Measurements from ENCODE around the gene CELF1.

Gene CELF1

GRCh38 chr11:47507563-47508239, 45.2 kb downstream of the CELF1 start:
- no peak for DNase-seq

GRCh38 chr11:47506795-47507562, 46.0 kb downstream of the CELF1 start:
- DNase-seq, result no peak

- DNase-seq, result no peak
Measured at GRCh38 chr11:47506373-47506772, 46.6 kb downstream of the CELF1 start.

- no peak for DNase-seq
Measured at GRCh38 chr11:47504910-47505309, 48.0 kb downstream of the CELF1 start.

GRCh38 chr11:47503227-47503626, 49.7 kb downstream of the CELF1 start:
- DNase-seq, result no peak

GRCh38 chr11:47502767-47503166, 50.2 kb downstream of the CELF1 start:
- DNase-seq, result no peak

- no peak for DNase-seq
Measured at GRCh38 chr11:47501101-47501500, 51.8 kb downstream of the CELF1 start.

- no peak for DNase-seq
Measured at GRCh38 chr11:47500121-47500520, 52.8 kb downstream of the CELF1 start.

- DNase-seq, result no peak
Measured at GRCh38 chr11:47499614-47500013, 53.3 kb downstream of the CELF1 start.

- no peak for DNase-seq
Measured at GRCh38 chr11:47499161-47499560, 53.8 kb downstream of the CELF1 start.

GRCh38 chr11:47498584-47499152, 54.3 kb downstream of the CELF1 start:
- DNase-seq, result no peak

GRCh38 chr11:47498149-47498548, 54.8 kb downstream of the CELF1 start:
- DNase-seq, result no peak

GRCh38 chr11:47496808-47497207, 56.1 kb downstream of the CELF1 start:
- no peak for DNase-seq

- no peak for DNase-seq
Measured at GRCh38 chr11:47495856-47496217, 57.1 kb downstream of the CELF1 start.

- no peak for DNase-seq
Measured at GRCh38 chr11:47495011-47495855, 57.7 kb downstream of the CELF1 start.

GRCh38 chr11:47489395-47489755, 63.6 kb downstream of the CELF1 start:
- DNase-seq, result no peak

- no peak for DNase-seq
Measured at GRCh38 chr11:47488674-47489394, 64.1 kb downstream of the CELF1 start.

GRCh38 chr11:47488111-47488510, 64.8 kb downstream of the CELF1 start:
- DNase-seq, result no peak

- no peak for DNase-seq
Measured at GRCh38 chr11:47487421-47487820, 65.5 kb downstream of the CELF1 start.

GRCh38 chr11:47485107-47485506, 67.8 kb downstream of the CELF1 start:
- no peak for DNase-seq

GRCh38 chr11:47483457-47483856, 69.5 kb downstream of the CELF1 start:
- DNase-seq, result no peak

GRCh38 chr11:47480762-47481161, 72.2 kb downstream of the CELF1 start:
- no peak for DNase-seq

All from stimulated activated CD4-positive, alpha-beta T cell treated with anti-CD3 and anti-CD28 coated beads, Interleukin-12 subunit alpha, Interleukin-12 subunit beta, amount 100 ng/mL, for 4 hours (primary cell).